ENCODE measurements around the gene ST6GALNAC5.

ST6GALNAC5 gene

DNA sequence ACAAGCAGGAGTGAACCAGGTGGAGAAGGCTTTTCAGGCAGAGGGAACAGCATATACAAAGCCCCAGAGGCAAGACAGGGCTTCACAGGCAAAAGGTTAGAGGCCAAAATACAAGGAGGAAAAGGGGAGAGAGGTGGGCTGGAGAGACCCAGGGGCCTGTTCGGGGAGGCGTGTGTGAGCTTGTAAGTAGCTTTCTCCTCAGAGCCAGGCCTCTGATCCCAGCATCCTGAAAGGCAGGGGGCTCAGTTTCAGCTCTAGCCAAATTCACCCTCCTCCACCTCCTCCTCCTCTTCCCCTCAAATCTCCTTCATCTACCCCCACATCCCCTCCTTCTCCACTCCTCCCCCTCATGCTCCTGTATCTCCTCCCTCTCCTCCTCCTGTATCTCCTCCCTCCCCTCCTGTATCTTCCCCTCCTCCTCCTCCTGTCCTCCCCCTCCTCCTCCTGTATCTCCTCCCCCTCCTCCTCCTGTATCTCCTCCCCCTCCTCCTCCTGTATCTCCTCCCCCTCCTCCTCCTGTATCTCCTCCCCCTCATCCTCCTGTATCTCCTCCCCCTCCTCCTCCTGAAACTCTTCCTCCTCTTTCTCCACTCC, 148.6 kb downstream of the ST6GALNAC5 start:
- ATAC-seq (replicated peaks) (no peak), DNase-seq (no peak)
- no peaks in the 10 kb centered on the region for H3K9me3 Mint-ChIP-seq
- H3K36me3 Mint-ChIP-seq (ENCODE audit: insufficient read depth), result no peaks in the 10 kb centered on the region
- H3K27ac Mint-ChIP-seq, result no peak overlapping the region
- peaks cover 12 to 13% of the 10 kb centered on the region in 2 donors for H3K27me3 Mint-ChIP-seq
- H3K4me3 Mint-ChIP-seq, result no peak overlapping the region
- H3K4me1 Mint-ChIP-seq (ENCODE audit: low read depth in 2 of 2), result no peaks in the 10 kb centered on the region

DNA sequence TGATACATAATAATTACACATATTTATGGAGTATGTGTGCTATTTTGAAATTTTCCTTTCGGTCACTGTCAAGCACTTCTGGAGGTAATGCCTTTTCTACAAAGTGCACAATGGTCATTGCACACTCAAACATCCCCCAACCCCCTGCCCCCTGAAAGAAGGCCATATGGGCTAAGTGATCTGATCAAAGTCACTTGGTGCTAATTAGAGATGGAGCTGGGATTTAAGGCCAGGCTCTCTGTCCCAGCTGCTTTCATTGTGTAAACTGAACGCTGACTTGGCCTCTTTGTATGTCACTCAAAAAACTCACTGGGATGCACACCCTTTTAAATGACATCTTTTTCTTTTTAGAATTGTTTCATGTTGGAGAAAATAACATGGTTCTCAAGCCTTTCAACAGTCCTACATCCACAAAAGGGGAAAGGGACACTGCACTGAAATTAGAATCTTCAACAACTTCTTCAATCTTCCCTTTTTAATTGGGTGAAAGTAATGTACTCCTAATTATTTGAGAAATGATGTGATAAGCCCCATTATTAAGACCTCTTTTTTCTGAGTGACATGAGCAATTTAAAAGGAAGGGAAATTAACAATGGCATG, 149.2 kb downstream of the ST6GALNAC5 start:
- no peak for DNase-seq
- Mint-ChIP-seq H3K36me3 (ENCODE audit: insufficient read depth) (no peaks in the 10 kb centered on the region), H3K27ac (no peak overlapping the region), H3K4me3 (no peak overlapping the region), H3K9me3 (no peaks in the 10 kb centered on the region), H3K4me1 (ENCODE audit: low read depth in 2 of 2) (no peaks in the 10 kb centered on the region), H3K27me3 (peaks cover 12% of the 10 kb centered on the region in 2 donors)
- no peak for ATAC-seq (replicated peaks)

DNA sequence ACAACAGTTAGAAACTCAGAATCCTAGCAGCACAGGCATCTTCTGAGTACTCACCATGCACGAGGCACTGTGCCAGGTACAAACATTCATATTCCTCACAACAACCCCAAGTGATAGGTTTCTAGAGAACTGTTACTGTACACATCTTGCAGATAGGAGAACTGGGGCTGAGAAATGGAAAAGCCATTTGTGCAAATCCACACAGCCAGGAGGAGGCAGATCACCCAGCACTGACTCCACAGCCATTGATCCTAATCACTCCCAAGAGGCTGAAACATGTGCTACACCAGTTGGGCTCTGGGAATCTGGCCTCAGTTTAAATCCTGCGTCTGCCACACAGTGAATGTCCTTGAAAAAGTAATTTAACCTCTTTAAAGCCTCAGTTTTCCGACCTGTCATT, 151.0 kb downstream of the ST6GALNAC5 start:
- no peak for ATAC-seq (replicated peaks)
- DNase-seq, result no peak
- Mint-ChIP-seq H3K4me1 (ENCODE audit: low read depth in 2 of 2) (no peaks in the 10 kb centered on the region), H3K27ac (no peak overlapping the region), H3K27me3 (peaks cover 4 to 12% of the 10 kb centered on the region in 2 donors), H3K36me3 (ENCODE audit: insufficient read depth) (no peaks in the 10 kb centered on the region), H3K4me3 (no peak overlapping the region), H3K9me3 (no peaks in the 10 kb centered on the region)

DNA sequence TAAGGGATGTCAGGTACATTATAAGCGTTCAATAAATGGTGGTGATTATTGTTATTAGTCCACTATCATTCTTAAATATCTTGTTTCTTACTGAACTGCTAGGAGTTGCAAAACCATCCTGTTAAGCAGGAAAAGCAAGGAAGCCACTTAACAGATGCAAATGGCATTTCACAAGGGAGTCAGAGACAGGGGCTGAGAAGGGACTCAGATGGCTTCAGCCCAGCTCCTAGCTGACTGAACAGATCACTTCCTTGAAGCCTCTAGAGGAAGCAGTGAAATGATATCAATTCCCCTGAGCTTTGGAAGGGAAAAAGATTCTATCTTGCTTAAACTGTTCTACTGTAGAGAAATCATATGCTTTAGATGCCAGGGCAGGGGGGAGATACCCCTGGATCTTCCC, 151.5 kb downstream of the ST6GALNAC5 start:
- Mint-ChIP-seq H3K4me3 (no peak overlapping the region), H3K4me1 (ENCODE audit: low read depth in 2 of 2) (no peaks in the 10 kb centered on the region), H3K27ac (no peak overlapping the region), H3K27me3 (peaks cover 0 to 12% of the 10 kb centered on the region in 2 donors), H3K36me3 (ENCODE audit: insufficient read depth) (no peaks in the 10 kb centered on the region), H3K9me3 (no peaks in the 10 kb centered on the region)
- ATAC-seq (replicated peaks) (no peak), DNase-seq (no peak)

DNA sequence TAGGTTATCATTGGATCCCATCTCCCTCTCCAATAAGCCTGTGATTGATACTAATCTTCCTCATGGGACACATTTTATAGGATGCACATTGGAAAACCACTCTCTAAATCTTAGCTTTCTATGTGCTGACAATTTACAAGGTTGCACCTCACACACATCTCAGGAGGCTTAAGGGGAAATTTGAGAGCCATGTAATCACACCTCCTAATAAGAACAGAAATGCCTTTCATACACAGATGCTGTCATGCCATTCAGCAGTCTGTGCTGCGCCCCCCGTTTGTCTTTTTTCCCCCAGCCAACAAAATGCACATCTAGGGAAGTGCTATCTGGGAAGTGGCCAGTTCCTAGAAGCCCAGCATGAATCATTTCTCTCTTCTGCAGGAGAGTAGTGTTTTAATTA, 154.5 kb downstream of the ST6GALNAC5 start:
- no peak overlapping the region for H3K27ac Mint-ChIP-seq
- H3K36me3 Mint-ChIP-seq (ENCODE audit: insufficient read depth), result no peaks in the 10 kb centered on the region
- DNase-seq (no peak), ATAC-seq (replicated peaks) (no peak)
- H3K9me3 Mint-ChIP-seq, result no peaks in the 10 kb centered on the region
- H3K4me1 Mint-ChIP-seq (ENCODE audit: low read depth in 2 of 2), result no peaks in the 10 kb centered on the region
- peaks cover 0 to 8% of the 10 kb centered on the region in 2 donors for H3K27me3 Mint-ChIP-seq
- H3K4me3 Mint-ChIP-seq, result no peak overlapping the region

DNA sequence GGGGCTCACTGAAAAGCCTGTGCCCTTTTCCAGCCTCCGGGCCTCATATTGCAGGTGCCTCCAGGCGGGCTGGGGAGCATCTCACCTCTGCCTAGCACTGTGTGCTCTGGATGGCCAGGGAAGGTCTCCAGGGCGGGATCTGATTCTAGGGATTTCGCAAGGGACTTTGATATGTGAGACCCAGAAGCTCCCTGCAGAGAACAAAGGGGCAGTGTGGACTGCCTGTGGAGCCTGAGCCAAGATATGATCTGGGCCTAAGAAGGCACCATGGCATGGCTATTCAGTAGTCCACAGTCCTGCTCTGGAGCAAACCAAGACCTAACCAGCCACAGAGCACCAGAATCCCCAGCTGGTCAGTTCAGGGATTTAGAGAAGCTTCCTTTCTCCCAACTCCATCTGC, 157.2 kb downstream of the ST6GALNAC5 start:
- Mint-ChIP-seq H3K4me3 (no peak overlapping the region), H3K9me3 (peaks cover 0 to 2% of the 10 kb centered on the region in 2 donors), H3K27me3 (peaks cover 7 to 17% of the 10 kb centered on the region in 2 donors), H3K27ac (no peak overlapping the region), H3K36me3 (ENCODE audit: insufficient read depth) (no peaks in the 10 kb centered on the region), H3K4me1 (ENCODE audit: low read depth in 2 of 2) (no peaks in the 10 kb centered on the region)
- no peak for DNase-seq
- no peak for ATAC-seq (replicated peaks)

DNA sequence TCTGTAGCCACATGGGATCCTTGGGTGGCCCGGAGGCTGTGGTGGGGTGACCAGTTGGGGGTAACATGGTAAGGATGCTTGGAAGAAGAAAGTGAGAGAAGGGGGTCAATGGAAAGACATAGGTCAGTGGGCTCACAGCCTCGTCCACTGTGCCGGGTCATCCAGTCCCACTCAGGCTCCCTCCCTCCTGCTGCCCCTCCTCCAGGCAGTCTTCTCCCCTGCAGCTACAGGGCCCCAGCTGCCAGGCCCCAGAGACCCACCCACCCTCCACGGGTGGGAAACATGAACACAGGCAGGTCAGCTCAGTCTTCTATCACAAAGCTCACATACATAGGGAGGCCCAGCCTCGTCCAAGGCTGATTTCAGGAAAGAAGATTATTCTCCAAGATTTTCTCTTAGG, 158.3 kb downstream of the ST6GALNAC5 start:
- ATAC-seq (replicated peaks), result no peak
- no peak overlapping the region for H3K4me3 Mint-ChIP-seq
- no peak overlapping the region for H3K27ac Mint-ChIP-seq
- no peaks in the 10 kb centered on the region for H3K36me3 Mint-ChIP-seq (ENCODE audit: insufficient read depth)
- H3K4me1 Mint-ChIP-seq (ENCODE audit: low read depth in 2 of 2), result no peaks in the 10 kb centered on the region
- no peak for DNase-seq
- peaks cover 0 to 2% of the 10 kb centered on the region in 2 donors for H3K9me3 Mint-ChIP-seq
- H3K27me3 Mint-ChIP-seq, result peaks cover 7 to 22% of the 10 kb centered on the region in 2 donors

DNA sequence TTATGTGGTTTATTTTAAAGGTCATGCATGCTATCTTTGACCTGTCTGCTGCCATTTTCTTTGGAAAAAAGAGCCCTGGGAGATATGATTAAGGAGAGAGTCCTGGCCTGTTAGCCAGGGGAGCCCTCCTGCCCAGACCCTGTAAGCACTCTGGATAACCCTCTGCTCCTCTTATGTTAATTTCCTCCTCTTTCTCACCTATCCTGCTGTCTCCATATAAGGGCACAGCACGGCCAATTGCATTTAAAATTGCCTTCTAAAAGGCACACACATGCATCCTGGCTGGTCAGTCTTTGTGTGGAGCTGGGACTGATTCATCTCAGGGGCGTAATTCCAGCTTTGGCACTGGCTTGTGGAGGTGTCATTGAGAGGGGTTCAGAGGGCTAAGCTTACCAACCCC, 158.9 kb downstream of the ST6GALNAC5 start:
- H3K4me1 Mint-ChIP-seq (ENCODE audit: low read depth in 2 of 2), result no peaks in the 10 kb centered on the region
- H3K36me3 Mint-ChIP-seq (ENCODE audit: insufficient read depth), result no peaks in the 10 kb centered on the region
- no peak overlapping the region for H3K27ac Mint-ChIP-seq
- H3K4me3 Mint-ChIP-seq, result no peak overlapping the region
- DNase-seq, result no peak
- peaks cover 0 to 2% of the 10 kb centered on the region in 2 donors for H3K9me3 Mint-ChIP-seq
- no peak for ATAC-seq (replicated peaks)
- peaks cover 7 to 22% of the 10 kb centered on the region in 2 donors for H3K27me3 Mint-ChIP-seq

DNA sequence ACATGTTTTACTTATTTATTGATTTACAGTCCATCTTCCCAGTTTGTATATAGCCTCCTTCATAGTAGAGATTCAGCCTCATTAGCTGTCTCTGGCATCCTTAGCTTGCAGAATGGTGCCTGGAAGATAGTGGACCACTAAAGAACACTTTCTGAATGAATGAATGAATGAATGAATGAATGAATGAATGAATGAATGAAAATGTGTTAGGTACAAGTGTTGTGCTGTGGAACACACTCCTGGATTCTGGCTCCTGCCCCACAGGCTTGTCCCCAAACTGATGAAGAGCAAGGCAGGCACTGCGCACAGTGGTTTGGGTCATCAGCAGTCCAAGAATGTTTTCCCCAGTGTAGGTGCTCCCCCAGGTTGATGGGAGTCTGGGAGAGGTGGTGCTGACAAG, 159.4 kb downstream of the ST6GALNAC5 start:
- Mint-ChIP-seq H3K4me3 (no peak overlapping the region), H3K4me1 (ENCODE audit: low read depth in 2 of 2) (no peaks in the 10 kb centered on the region), H3K9me3 (peaks cover 0 to 2% of the 10 kb centered on the region in 2 donors), H3K27ac (no peak overlapping the region), H3K27me3 (peaks cover 11 to 26% of the 10 kb centered on the region in 2 donors), H3K36me3 (ENCODE audit: insufficient read depth) (no peaks in the 10 kb centered on the region)
- ATAC-seq (replicated peaks) (no peak), DNase-seq (no peak)

DNA sequence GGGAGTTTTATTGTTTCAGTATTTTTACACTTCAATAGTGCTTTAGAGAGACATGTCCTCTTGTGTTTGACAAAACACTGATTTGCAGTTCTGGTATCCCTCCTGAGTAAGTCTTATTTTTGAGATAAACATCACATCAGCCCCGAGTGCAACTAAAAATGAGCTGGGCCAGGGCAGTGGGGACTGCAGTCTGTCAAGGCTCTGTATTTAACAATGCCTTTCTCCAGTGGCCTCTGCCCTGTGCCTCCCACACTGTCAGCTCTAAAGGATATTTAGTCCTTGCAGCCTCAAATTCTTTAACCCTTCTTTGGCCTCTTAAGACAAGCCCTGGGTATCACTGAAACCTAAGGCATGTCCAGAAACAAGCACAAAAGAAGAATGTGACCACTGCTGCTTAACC, 160.6 kb downstream of the ST6GALNAC5 start:
- no peak for DNase-seq
- H3K36me3 Mint-ChIP-seq (ENCODE audit: insufficient read depth), result no peaks in the 10 kb centered on the region
- H3K9me3 Mint-ChIP-seq, result peaks cover 0 to 2% of the 10 kb centered on the region in 2 donors
- H3K4me1 Mint-ChIP-seq (ENCODE audit: low read depth in 2 of 2), result no peaks in the 10 kb centered on the region
- peaks cover 18 to 38% of the 10 kb centered on the region in 2 donors for H3K27me3 Mint-ChIP-seq
- no peak overlapping the region for H3K27ac Mint-ChIP-seq
- H3K4me3 Mint-ChIP-seq, result no peak overlapping the region
- no peak for ATAC-seq (replicated peaks)

DNA sequence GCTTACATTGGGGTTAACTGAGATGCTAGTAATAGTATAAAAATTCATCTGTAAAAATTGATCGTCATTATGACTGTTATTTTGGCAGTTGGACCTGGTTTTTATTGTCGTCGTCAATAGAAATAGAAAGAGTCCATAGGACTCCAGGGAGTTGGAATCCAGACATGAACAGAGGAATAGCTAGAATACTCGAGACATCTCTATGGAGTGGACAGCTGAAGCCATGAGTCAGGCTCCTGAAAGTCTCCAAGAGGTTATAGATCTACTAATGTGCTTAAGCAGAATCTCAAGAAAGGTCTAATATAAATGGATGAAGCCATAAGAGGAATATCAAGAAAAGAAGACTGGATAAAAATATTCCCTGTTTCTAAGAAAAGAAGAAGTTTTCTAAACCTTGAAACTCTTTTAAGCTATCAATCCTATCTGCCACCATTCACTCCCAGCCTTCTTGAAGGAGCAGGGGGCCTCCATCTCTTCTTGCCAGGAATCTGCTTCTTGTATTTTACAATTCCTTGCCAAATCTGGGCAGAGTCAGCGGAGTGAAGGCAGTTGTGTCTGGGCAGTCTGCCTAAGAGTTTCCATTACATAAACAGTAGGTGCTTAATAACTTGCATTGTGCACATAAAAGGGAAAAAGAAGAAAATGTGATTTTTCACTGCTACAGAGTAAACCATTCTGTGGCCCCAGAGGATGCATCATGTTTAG, 163.3 kb downstream of the ST6GALNAC5 start:
- ATAC-seq (replicated peaks), result no peak
- no peak overlapping the region for H3K27ac Mint-ChIP-seq
- H3K4me3 Mint-ChIP-seq, result no peak overlapping the region
- H3K4me1 Mint-ChIP-seq (ENCODE audit: low read depth in 2 of 2), result no peaks in the 10 kb centered on the region
- no peak for DNase-seq
- no peaks in the 10 kb centered on the region for H3K36me3 Mint-ChIP-seq (ENCODE audit: insufficient read depth)
- peaks cover 0 to 2% of the 10 kb centered on the region in 2 donors for H3K9me3 Mint-ChIP-seq
- peaks cover 35 to 45% of the 10 kb centered on the region in 2 donors for H3K27me3 Mint-ChIP-seq

DNA sequence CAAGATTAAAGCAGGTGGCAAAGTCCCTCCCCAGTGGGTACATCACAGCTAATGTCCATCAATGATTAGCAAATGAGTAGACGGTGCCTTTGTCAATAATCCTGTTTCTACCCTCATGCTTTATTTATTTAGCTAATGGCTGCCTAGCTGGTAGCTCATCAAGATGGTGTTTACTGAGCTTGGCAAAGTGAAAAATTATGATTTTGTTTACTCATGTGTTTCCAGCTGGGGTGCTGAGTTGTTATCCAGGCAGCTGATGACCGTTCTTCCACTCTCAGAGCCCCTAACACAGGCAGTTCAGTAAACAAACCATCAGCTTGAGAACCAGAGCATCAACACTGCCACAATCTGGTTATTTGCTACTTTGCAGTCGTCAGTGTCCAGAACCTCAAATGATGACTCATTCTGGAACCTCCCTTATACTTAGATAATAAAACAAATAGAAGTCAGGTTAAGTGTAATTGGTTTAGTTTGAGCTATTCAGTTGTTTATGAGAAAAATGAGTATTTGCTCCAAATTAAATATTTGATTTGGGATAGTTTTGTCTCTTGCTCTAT, 163.9 kb downstream of the ST6GALNAC5 start:
- H3K9me3 Mint-ChIP-seq, result peaks cover 0 to 2% of the 10 kb centered on the region in 2 donors
- no peak for ATAC-seq (replicated peaks)
- no peak for DNase-seq
- no peak overlapping the region for H3K4me3 Mint-ChIP-seq
- H3K36me3 Mint-ChIP-seq (ENCODE audit: insufficient read depth), result no peaks in the 10 kb centered on the region
- H3K27me3 Mint-ChIP-seq, result peaks cover 35 to 45% of the 10 kb centered on the region in 2 donors
- no peak overlapping the region for H3K27ac Mint-ChIP-seq
- no peaks in the 10 kb centered on the region for H3K4me1 Mint-ChIP-seq (ENCODE audit: low read depth in 2 of 2)

DNA sequence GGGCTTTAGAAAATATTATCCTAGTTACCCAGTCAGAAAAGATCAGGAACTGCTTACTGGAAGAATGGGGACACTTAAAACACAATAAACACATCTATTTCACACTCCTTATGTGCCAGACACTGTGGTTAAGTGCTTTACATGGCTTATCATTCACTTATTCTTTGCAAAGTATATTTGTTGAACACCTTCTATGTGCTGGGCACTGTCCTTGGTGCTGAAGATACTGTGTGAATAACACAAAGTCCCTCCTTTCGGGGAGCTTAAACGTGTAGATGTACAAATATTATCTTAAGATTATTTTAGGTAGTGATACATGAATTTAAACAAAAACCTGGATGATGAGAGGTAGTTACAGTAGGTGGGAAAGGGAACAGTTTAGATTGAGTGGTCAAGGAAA, 169.3 kb downstream of the ST6GALNAC5 start:
- Mint-ChIP-seq H3K27me3 (peaks cover 28 to 60% of the 10 kb centered on the region in 2 donors), H3K9me3 (peaks cover 3 to 7% of the 10 kb centered on the region in 2 donors), H3K4me3 (no peak overlapping the region), H3K4me1 (ENCODE audit: low read depth in 2 of 2) (no peaks in the 10 kb centered on the region), H3K36me3 (ENCODE audit: insufficient read depth) (no peaks in the 10 kb centered on the region), H3K27ac (no peak overlapping the region)
- DNase-seq (no peak), ATAC-seq (replicated peaks) (no peak)

DNA sequence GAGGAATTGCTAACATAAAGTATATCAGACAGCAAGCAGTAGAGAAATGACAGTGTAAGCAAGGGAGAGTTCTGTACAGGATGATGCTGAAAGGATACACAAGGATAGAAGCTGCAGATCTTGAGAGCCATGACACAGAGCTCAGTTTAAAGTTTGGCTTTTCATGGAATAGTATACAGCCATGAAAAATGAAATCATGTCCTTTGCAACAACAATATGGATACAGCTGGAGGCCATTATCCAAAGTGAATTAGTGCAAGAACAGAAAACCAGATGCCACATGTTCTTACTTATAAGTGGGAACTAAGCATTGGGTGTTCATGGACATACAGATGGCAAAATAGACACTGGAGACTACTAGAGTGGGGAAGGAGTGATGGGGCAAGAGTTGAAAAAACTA, 169.8 kb downstream of the ST6GALNAC5 start:
- DNase-seq (no peak), ATAC-seq (replicated peaks) (no peak)
- H3K4me3 Mint-ChIP-seq, result no peak overlapping the region
- H3K4me1 Mint-ChIP-seq (ENCODE audit: low read depth in 2 of 2), result no peaks in the 10 kb centered on the region
- H3K36me3 Mint-ChIP-seq (ENCODE audit: insufficient read depth), result no peaks in the 10 kb centered on the region
- peaks cover 3 to 7% of the 10 kb centered on the region in 2 donors for H3K9me3 Mint-ChIP-seq
- H3K27ac Mint-ChIP-seq, result no peak overlapping the region
- peaks cover 24 to 55% of the 10 kb centered on the region in 2 donors for H3K27me3 Mint-ChIP-seq
